ENCODE measurements around the gene URB2. TPM values are rescaled to one million over a fixed set of nuclear protein-coding genes. Genes with fewer than 3 reads are reported as not detected.

URB2 gene
- total RNA-seq, 4 donors from 2014 or later = 7.8 to 14.1 (median 11.0) TPM

DNA sequence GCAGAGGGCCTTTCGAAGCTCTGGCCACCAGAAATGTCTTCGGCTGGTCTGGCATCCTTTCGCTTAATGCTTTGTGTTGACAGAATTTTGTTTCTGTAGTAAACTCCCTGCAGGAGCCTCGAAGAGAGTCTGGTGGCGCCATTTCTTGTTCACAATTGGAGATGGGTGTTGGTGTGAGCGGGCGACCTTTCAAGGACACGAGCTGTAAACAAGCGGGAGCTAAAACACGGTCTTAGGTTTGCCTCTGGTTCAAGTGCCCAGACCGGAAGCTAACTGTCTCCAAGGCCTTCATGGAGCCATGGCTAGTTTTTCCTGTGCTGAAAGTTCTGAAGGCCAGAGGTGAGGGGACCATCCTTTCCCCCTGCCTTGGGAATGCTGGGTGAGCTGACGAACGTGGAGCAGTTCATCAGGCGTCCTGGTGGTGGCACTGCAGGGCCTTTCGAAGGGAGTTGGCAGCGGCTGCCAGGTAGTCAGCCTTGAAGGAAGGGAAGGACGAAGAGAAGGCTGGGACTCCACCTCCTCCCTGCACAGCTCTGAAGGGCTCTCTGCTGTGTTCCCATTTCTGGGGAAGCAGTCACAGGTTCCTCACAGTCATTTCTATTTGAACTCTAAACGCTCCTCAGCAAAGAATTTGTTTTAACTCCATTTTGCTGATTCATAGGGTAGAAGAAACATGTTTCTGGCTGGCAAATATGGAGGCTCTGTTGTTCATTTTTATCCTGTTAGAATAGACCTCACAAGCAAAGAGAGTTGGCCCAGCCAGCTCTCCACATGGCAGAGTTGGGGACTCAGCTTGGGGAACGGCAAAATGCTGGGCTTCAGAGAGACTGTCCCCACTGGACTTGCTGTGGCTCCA, 35.2 kb downstream of the URB2 start:
- TF ChIP-seq, protein P1, sequence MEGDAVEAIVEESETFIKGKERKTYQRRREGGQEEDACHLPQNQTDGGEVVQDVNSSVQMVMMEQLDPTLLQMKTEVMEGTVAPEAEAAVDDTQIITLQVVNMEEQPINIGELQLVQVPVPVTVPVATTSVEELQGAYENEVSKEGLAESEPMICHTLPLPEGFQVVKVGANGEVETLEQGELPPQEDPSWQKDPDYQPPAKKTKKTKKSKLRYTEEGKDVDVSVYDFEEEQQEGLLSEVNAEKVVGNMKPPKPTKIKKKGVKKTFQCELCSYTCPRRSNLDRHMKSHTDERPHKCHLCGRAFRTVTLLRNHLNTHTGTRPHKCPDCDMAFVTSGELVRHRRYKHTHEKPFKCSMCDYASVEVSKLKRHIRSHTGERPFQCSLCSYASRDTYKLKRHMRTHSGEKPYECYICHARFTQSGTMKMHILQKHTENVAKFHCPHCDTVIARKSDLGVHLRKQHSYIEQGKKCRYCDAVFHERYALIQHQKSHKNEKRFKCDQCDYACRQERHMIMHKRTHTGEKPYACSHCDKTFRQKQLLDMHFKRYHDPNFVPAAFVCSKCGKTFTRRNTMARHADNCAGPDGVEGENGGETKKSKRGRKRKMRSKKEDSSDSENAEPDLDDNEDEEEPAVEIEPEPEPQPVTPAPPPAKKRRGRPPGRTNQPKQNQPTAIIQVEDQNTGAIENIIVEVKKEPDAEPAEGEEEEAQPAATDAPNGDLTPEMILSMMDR (IDR thresholded peaks at IDR 0.05) = peak; percentile 80 to 93 (median 86)
- no peak for TF ChIP-seq POLR2A (IDR thresholded peaks at IDR 0.05)
- H3K4me3 ChIP-seq = no peak overlapping the region

DNA sequence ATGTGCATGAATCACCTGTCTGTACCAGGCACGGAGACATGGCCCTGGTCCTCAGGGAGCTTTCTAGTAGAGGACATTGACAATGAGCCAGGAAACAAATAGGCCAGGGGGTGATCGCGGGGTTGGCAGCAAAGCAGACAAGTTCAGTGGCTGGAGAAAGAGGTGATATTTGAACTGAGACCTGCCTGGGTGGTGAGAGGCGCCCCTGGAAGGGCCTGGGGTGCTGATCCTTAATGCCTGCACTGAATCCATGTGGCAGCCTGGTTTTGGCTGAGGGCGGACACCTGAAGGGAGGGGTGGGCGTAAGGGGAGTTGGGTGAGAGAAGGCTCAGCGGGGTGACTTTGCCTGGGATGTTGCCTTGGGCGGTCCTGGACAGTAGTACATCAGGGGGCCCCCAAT, 35.9 kb downstream of the URB2 start:
- WGBS, 2 donors = 97 to 98% methylated on average over 5 to 7 of the region's 8 CpGs
- intact Hi-C loops (cut with DNase I) = loop anchor here (10.0 kb wide), 1 partner anchor 653 kb away; no protein-coding TSS in a partner anchor

More for the DNA sequence above, 35.2 kb downstream of the URB2 start:
- Histone ChIP-seq H3K9me3 (no peaks in the 10 kb centered on the region), H3K4me1 (peaks cover 0 to 21% (median 10%) of the 10 kb centered on the region in 3 donors), H3K27me3 (no peaks in the 10 kb centered on the region), H3K36me3 (peaks cover 0 to 58% (median 0%) of the 10 kb centered on the region in 3 donors), H3K27ac (no peak overlapping the region)
- WGBS, 2 donors = 55 to 64% methylated on average over 11 to 13 of the region's 19 CpGs
- intact Hi-C loops (cut with DNase I) = loop anchor here (10.0 kb wide), 1 partner anchor 654 kb away; no protein-coding TSS in a partner anchor
- no peak for DNase-seq

DNA sequence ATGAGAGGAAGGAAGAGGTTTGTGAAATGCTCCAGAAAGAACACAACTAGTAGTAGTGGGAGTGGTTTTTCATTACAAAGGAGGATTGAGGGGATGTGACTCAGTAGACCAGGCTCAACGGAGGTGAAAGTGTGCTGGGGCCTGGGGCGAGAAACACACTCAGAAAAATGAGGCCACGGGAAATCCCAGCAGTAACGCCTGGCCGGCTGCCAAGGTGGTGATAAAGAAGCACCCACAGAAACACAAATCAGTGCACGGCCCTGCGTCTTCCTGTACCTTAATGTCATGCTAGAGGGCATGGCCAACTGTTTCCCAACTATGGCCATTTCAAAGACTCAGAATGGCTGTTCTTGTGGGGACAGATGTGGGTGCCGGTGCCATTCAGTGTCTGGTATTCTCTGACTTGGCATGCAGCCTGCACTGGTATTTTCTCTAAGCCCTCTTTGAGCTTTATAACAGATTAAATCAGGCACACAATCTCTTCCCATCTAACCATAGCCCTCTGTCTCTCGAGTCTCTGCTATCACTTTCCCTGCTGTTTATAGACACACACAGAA, 38.2 kb downstream of the URB2 start:
- H3K9me3 ChIP-seq = no peaks in the 10 kb centered on the region
- TF ChIP-seq POLR2A (IDR thresholded peaks at IDR 0.05) = no peak
- TF ChIP-seq, protein P1 (IDR thresholded peaks at IDR 0.05) = no peak
- H3K27ac ChIP-seq = no peak overlapping the region
- DNase-seq = no peak
- intact Hi-C loops (cut with DNase I) = loop anchor here (10.0 kb wide), 1 partner anchor 651 kb away; no protein-coding TSS in a partner anchor
- H3K27me3 ChIP-seq = no peaks in the 10 kb centered on the region
- peaks cover 0 to 29% (median 0%) of the 10 kb centered on the region in 3 donors for H3K36me3 ChIP-seq
- WGBS, 2 donors = 15 to 23% methylated on average over 9 of the region's 9 CpGs
- no peak overlapping the region for H3K4me3 ChIP-seq
- H3K4me1 ChIP-seq = peaks cover 0 to 21% (median 10%) of the 10 kb centered on the region in 3 donors

More for the DNA sequence above, 35.9 kb downstream of the URB2 start:
- Histone ChIP-seq H3K36me3 (peaks cover 0 to 52% (median 0%) of the 10 kb centered on the region in 3 donors), H3K27me3 (no peaks in the 10 kb centered on the region), H3K4me3 (no peak overlapping the region), H3K4me1 (peaks cover 0 to 21% (median 10%) of the 10 kb centered on the region in 3 donors), H3K27ac (no peak overlapping the region), H3K9me3 (no peaks in the 10 kb centered on the region)
- no peak for DNase-seq
- TF ChIP-seq, protein P1 (IDR thresholded peaks at IDR 0.05) = no peak
- no peak for TF ChIP-seq POLR2A (IDR thresholded peaks at IDR 0.05)

DNA sequence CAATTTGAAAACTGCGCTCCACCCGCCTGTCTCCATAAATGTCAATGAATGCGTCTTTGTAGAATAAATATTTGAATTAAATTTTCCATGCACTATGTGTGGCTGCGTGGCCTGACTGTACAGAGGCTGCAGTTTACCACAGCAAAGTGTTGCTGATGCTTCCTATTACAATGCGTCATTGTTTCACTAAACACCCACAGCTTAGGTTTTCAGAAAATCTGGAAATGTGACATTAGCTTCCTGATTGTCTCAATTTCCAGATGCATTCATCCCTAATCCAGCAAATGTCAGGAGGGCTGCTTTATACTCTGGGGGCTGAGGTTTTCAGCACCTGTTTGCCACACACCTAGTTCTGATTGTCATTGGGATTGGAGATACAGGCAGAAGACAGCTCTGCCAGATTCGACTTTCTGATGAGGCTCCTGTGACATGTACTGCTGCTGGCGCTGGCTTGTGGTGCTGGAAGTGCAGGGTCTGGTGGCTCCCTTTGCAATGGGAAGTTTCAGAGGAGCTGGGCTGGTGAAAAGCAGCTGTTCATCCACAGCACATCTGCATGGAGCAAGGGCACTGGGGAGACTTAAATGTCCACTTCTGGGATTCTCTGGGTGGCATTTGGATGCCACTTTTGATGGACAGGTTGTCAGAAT, 40.0 kb downstream of the URB2 start:
- 84 to 86% methylated on average over 6 to 7 of the region's 7 CpGs for WGBS, 2 donors
- intact Hi-C loops (cut with DNase I) = loop anchor here (10.0 kb wide), 1 partner anchor 649 kb away; no protein-coding TSS in a partner anchor
- Histone ChIP-seq H3K27me3 (no peaks in the 10 kb centered on the region), H3K4me3 (no peak overlapping the region), H3K36me3 (peaks cover 0 to 10% (median 0%) of the 10 kb centered on the region in 3 donors), H3K27ac (no peak overlapping the region), H3K9me3 (no peaks in the 10 kb centered on the region), H3K4me1 (peaks cover 0 to 21% (median 10%) of the 10 kb centered on the region in 3 donors)
- no peak for DNase-seq
- TF ChIP-seq, protein P1 (IDR thresholded peaks at IDR 0.05) = no peak
- TF ChIP-seq POLR2A (IDR thresholded peaks at IDR 0.05) = no peak
